GM18526 (cell line): ENCODE measurements around the gene ERAP2.

Experiments used
- POLR2A ChIP-seq: IDR thresholded peaks from 3 replicates; pipeline ENCODE4 v1.6.1; 2011; ENCODE audit not compliant: insufficient read length; ENCODE audit errors: extremely low read depth

Gene ERAP2

DNA sequence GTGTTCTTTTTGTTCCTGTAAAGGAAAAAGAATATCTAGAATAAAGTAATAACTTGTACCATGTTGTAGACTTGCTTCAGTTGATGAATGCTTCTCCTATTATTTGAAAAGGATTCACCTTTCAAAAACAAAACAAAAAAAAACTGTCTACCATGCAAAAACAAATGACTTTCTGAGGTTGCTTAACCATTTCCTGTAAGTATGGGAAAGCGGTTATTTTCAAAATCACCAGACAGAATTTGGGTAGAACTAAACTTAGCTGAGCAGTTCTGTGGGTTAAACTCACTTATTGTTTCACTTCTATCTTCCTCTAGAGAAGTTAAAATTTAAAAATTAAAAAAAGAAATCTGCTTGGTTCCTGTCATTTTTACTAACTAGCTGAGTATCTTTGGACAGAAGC lies 84.8 kb downstream of the ERAP2 start:
- TF ChIP-seq POLR2A = no peak

- no peak for TF ChIP-seq POLR2A
These were observed 86.3 kb downstream of the ERAP2 start for GRCh38 chr5:96962540-96962991.

- no peak for TF ChIP-seq POLR2A
These were observed 87.0 kb downstream of the ERAP2 start for GRCh38 chr5:96963267-96963666.

GRCh38 chr5:96966801-96967200 lies 90.5 kb downstream of the ERAP2 start:
- no peak for TF ChIP-seq POLR2A

GRCh38 chr5:96967400-96967799 lies 91.1 kb downstream of the ERAP2 start:
- no peak for TF ChIP-seq POLR2A

- no peak for TF ChIP-seq POLR2A
These were observed 91.8 kb downstream of the ERAP2 start for GRCh38 chr5:96968074-96968473.

DNA sequence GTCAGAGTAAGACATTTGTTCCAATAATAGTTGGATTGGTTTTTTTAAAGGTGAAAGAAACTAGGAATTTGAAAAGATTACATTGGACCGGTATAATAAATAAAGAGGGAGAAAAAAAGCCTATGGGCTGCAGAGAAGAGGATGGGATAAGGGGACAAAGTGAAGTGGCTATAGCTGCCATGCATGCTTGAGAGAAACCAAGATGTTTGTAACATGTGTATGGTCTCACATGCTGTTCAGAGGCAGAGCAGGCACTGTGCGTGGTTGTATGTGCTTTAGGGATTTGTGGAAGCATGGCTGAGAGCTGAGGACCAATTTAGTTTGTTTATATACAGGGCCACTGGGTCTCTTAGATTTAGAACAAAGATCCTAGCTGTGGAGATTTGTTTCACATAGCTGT lies 92.3 kb downstream of the ERAP2 start:
- TF ChIP-seq POLR2A = no peak
